ENCODE results near the gene FPR1.

- TF ChIP-seq, protein P1, sequence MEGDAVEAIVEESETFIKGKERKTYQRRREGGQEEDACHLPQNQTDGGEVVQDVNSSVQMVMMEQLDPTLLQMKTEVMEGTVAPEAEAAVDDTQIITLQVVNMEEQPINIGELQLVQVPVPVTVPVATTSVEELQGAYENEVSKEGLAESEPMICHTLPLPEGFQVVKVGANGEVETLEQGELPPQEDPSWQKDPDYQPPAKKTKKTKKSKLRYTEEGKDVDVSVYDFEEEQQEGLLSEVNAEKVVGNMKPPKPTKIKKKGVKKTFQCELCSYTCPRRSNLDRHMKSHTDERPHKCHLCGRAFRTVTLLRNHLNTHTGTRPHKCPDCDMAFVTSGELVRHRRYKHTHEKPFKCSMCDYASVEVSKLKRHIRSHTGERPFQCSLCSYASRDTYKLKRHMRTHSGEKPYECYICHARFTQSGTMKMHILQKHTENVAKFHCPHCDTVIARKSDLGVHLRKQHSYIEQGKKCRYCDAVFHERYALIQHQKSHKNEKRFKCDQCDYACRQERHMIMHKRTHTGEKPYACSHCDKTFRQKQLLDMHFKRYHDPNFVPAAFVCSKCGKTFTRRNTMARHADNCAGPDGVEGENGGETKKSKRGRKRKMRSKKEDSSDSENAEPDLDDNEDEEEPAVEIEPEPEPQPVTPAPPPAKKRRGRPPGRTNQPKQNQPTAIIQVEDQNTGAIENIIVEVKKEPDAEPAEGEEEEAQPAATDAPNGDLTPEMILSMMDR (IDR thresholded peaks at IDR 0.05), result no peak
- no peak for TF ChIP-seq POLR2A (IDR thresholded peaks at IDR 0.05)
These were observed 3.1 kb upstream of the FPR1 start for GRCh38 chr19:51754770-51755169.
